Measurements from ENCODE around the gene GOLGA6L9. TPM values are rescaled to one million over a fixed set of nuclear protein-coding genes. Genes with fewer than 3 reads are reported as not detected.
"Not testable (repeated sequence)": the region's sequence is repeated elsewhere in the genome, so short reads cannot be mapped to it uniquely, and the experiment has no call there.

The GOLGA6L9 gene
- total RNA-seq, 1 experiment from 2014 or later: 4.1 TPM

DNA sequence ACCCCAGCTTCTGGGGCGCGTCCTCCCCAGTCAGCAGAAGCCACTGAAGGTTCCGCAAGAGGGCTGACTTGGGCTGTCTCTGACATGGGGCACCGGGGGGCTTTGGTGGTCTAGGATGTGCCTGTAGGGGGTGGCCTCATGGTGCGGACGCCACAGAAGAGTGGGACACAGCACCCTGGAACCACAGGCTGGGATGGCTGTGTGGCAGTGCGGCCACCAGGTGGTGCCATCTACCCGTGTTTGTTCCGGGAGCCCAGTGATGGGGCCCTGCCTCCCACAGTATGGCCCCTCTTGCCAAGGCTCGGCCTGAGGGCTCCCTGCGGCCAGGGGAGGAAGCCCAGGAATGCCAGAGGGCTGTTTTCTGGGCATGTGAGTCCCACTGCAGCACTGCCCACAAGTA is 38.6 kb downstream of the GOLGA6L9 start:
- POLR2A ChIA-PET; CTCF ChIA-PET; H3K27me3 Mint-ChIP-seq (ENCODE audit: insufficient read depth, unreplicated experiment); H3K27ac Mint-ChIP-seq (ENCODE audit: low read depth, unreplicated experiment); BruUV-seq (replicated peaks); intact Hi-C loops (cut with micrococcal nuclease); H3K4me1 Mint-ChIP-seq (ENCODE audit: insufficient read depth, unreplicated experiment); H3K9me3 Mint-ChIP-seq (ENCODE audit: unreplicated experiment); H3K4me3 Mint-ChIP-seq (ENCODE audit: unreplicated experiment); DNase-seq (ENCODE audit: unreplicated experiment); H3K36me3 Mint-ChIP-seq (ENCODE audit: insufficient read depth, unreplicated experiment): not testable (repeated sequence)
- TF ChIP-seq, protein P1, sequence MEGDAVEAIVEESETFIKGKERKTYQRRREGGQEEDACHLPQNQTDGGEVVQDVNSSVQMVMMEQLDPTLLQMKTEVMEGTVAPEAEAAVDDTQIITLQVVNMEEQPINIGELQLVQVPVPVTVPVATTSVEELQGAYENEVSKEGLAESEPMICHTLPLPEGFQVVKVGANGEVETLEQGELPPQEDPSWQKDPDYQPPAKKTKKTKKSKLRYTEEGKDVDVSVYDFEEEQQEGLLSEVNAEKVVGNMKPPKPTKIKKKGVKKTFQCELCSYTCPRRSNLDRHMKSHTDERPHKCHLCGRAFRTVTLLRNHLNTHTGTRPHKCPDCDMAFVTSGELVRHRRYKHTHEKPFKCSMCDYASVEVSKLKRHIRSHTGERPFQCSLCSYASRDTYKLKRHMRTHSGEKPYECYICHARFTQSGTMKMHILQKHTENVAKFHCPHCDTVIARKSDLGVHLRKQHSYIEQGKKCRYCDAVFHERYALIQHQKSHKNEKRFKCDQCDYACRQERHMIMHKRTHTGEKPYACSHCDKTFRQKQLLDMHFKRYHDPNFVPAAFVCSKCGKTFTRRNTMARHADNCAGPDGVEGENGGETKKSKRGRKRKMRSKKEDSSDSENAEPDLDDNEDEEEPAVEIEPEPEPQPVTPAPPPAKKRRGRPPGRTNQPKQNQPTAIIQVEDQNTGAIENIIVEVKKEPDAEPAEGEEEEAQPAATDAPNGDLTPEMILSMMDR (IDR thresholded peaks at IDR 0.05; ENCODE audit: unreplicated experiment): peak; percentile 21

DNA sequence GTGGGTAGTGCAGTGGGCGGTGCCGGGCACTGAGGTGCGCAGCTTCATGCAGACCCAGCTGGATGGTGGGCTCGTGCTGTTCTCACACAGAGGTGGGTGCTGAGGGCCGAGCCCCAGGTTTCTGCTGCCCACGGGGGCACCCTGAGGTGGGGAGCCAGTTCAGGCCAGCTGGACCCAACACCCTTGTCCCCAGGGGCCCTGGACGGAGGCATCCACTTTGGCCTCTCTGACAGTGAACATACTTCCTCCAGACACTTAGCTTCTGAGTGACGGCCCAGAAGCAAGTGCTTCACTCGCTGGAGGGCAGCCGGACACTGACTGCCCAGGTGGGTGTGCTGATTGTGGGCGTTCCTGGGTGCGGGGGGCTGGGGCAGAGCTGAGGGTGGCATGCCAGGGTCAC is 39.8 kb downstream of the GOLGA6L9 start:
- H3K27me3 Mint-ChIP-seq (ENCODE audit: insufficient read depth, unreplicated experiment); H3K36me3 Mint-ChIP-seq (ENCODE audit: insufficient read depth, unreplicated experiment); H3K27ac Mint-ChIP-seq (ENCODE audit: low read depth, unreplicated experiment); BruUV-seq (replicated peaks); POLR2A ChIA-PET; H3K4me1 Mint-ChIP-seq (ENCODE audit: insufficient read depth, unreplicated experiment); intact Hi-C loops (cut with micrococcal nuclease); DNase-seq (ENCODE audit: unreplicated experiment); CTCF ChIA-PET; H3K9me3 Mint-ChIP-seq (ENCODE audit: unreplicated experiment); H3K4me3 Mint-ChIP-seq (ENCODE audit: unreplicated experiment): not testable (repeated sequence)

DNA sequence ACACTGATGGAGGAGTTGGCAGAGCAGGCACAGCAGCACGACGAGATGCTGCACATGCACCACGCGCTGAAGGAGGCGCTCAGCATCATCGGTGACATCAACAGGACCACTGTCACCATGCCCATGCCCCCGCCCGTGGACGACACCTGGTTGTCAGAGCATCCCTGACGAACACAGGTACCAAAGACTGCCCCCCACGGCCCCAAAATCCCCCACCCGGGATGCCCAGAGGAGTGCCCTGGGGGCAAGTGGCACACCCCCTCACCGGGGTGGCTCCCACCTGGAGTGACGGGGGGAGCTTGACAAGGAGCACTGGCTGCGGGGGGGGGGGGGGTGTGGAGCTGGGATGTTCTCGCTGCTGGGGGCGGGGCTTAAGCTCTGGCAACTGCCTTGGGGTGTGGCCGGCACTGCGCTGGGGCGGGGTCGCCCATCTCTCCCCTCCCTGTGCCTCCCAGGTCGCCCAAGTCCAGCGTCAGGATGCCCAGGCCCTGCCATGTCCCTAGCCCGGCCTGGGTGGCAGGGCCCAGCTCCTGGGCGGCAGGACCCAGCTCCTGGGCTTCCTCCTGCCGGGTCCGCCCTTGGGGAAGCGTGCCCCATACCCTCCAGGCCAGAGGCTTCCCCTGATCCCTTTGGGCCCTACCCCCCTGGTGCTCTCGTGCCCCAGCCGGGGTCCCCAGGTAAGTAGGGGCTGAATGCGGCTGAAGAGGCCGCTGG is 42.8 kb downstream of the GOLGA6L9 start:
- H3K4me1 Mint-ChIP-seq (ENCODE audit: insufficient read depth, unreplicated experiment); H3K4me3 Mint-ChIP-seq (ENCODE audit: unreplicated experiment); BruUV-seq (replicated peaks); intact Hi-C loops (cut with micrococcal nuclease); H3K9me3 Mint-ChIP-seq (ENCODE audit: unreplicated experiment); H3K36me3 Mint-ChIP-seq (ENCODE audit: insufficient read depth, unreplicated experiment); H3K27ac Mint-ChIP-seq (ENCODE audit: low read depth, unreplicated experiment); DNase-seq (ENCODE audit: unreplicated experiment); POLR2A ChIA-PET; CTCF ChIA-PET; H3K27me3 Mint-ChIP-seq (ENCODE audit: insufficient read depth, unreplicated experiment): not testable (repeated sequence)

DNA sequence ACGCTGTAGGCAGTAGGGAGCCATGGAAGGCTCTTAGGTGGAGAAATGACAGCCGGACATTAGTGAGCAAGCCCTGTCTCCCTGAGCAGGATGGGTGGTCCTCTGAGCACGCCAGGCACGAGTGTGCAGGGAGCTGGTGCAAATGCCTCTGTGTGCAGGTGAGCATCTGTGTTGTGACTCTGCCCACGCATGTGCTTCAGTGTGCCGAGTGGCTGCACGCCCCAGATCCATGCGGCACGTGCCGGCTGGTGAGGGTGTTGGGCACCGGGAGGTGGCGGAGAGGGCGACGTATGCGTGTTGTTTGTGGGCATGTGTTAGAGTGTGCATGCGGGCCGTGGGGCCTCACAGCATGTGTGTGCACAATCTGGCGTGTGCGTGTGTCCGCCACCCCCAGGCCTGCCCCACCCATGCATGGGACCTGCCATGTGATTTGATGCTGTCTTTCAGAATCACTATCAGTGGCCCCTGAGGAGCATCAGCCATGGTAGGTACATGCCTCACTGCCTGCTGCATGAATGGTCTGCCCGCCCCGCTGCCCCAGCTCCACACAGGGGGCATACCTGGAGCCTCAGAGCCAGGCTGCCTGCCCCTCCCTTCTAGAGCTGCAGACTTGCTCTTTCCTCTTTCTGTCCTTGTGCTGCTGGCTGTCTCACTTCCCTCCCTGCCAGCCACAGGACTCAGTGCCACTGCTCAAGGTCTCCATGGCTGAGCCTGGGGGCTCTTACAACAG is 45.1 kb downstream of the GOLGA6L9 start:
- H3K27ac Mint-ChIP-seq (ENCODE audit: low read depth, unreplicated experiment); H3K36me3 Mint-ChIP-seq (ENCODE audit: insufficient read depth, unreplicated experiment); H3K4me1 Mint-ChIP-seq (ENCODE audit: insufficient read depth, unreplicated experiment); H3K9me3 Mint-ChIP-seq (ENCODE audit: unreplicated experiment); H3K4me3 Mint-ChIP-seq (ENCODE audit: unreplicated experiment); DNase-seq (ENCODE audit: unreplicated experiment); H3K27me3 Mint-ChIP-seq (ENCODE audit: insufficient read depth, unreplicated experiment); intact Hi-C loops (cut with micrococcal nuclease); BruUV-seq (replicated peaks); POLR2A ChIA-PET: not testable (repeated sequence)
- CTCF ChIA-PET: interaction anchor here (0.6 kb wide), 1 partner anchor 567 kb away, joined by 3 read pairs; no protein-coding TSS in a partner anchor

DNA sequence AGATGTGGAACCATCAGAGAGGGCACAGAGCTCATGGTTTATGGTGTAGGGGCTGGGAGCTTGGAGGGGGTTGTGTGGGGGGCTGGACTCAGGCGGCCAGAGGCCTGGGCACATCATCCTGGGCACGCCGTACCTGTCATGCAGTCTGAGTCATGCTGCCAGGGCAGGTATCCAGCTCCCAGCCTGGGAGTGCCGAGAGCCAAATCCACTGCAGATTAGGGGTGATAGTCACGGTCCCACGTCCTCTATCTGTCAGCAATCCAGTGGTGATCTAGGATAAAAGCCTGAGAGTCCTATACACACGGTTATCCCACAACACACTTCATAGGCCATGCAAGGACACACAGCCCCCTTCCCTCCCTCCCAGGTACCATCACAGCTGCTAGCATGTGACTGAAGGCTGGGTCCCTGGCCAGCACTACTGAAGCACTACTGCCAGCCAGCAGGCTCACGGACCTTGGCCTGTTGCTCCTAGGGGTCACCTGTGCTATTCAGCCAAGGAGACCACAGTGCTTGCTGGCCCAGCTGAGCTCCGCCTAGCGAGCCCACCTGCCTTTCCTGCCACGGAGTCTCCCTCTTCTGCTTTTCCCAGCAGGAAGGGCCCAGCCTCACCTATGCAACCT is 45.8 kb downstream of the GOLGA6L9 start:
- H3K9me3 Mint-ChIP-seq (ENCODE audit: unreplicated experiment); POLR2A ChIA-PET; H3K27me3 Mint-ChIP-seq (ENCODE audit: insufficient read depth, unreplicated experiment); H3K4me3 Mint-ChIP-seq (ENCODE audit: unreplicated experiment); H3K27ac Mint-ChIP-seq (ENCODE audit: low read depth, unreplicated experiment); H3K36me3 Mint-ChIP-seq (ENCODE audit: insufficient read depth, unreplicated experiment); DNase-seq (ENCODE audit: unreplicated experiment); BruUV-seq (replicated peaks); intact Hi-C loops (cut with micrococcal nuclease); H3K4me1 Mint-ChIP-seq (ENCODE audit: insufficient read depth, unreplicated experiment): not testable (repeated sequence)
- CTCF ChIA-PET: interaction anchor here (0.6 kb wide), 1 partner anchor 566 kb away, joined by 3 read pairs; no protein-coding TSS in a partner anchor

DNA sequence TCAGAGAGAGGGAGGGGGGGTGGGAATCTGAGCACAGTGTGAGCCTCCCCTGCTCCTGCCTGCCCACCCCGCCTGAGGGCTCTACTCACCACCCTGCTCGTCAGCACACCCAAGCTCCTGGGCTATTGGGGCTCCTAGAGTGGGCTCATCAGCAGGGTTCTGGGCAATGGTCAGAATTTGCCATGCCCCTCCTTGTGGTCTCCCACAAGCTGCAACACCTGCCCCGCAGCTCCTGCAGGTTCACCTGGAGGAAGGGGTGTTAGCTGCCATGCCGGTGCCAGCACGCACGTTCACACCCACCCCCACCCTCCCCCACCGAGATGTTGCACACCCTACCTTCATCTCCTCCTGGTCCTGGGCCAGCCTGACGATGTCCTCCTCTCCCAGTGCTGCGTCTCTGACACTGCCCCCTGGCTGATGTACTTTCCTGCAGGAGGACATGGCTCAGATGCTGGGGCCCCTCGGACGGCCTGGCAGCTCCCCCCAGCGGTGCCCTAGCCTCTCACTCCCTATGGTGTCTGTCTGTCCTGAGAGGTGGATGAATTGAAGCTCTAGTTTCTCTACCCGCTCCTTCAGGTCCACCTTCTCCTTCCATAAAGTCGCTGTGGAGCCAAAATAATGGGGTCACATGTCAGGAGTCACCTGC is 47.2 kb downstream of the GOLGA6L9 start:
- H3K4me3 Mint-ChIP-seq (ENCODE audit: unreplicated experiment); H3K27ac Mint-ChIP-seq (ENCODE audit: low read depth, unreplicated experiment); BruUV-seq (replicated peaks); H3K9me3 Mint-ChIP-seq (ENCODE audit: unreplicated experiment); POLR2A ChIA-PET; intact Hi-C loops (cut with micrococcal nuclease); CTCF ChIA-PET; H3K27me3 Mint-ChIP-seq (ENCODE audit: insufficient read depth, unreplicated experiment); DNase-seq (ENCODE audit: unreplicated experiment); H3K4me1 Mint-ChIP-seq (ENCODE audit: insufficient read depth, unreplicated experiment); H3K36me3 Mint-ChIP-seq (ENCODE audit: insufficient read depth, unreplicated experiment): not testable (repeated sequence)

DNA sequence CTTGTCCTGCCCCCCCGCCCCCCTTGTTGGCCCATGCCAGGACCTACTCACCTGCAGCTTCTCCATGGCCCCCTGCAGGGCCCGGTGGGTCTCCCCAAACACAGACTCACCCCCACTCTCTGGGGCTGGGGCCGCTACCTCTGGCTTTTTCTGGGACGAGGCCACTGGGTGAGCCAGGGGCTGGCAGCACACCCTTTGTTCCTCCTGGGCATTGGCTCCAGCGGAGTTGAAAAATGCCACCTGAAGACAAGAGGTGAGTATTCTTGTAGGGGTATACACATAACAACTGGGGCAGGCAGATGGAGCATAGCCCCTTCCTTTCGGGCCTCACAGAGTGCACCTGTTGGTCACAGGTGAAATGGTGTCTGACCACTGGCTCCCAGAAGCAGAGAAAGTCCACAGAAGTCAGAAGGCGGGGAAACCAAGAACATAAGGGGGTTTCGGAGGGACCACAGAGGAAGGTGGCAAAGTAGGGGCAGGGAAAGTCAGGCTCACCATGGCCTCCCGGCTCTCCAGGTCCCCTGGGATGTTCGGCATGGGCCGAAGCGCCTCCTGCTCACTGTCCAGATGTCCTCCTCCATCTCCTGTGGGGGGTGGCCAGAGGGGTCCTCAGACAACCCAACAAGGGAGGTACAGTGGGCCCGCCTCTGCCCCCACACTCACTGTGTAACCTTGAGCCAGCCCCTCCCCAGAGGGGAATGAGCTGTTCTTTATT is 47.9 kb downstream of the GOLGA6L9 start:
- intact Hi-C loops (cut with micrococcal nuclease); H3K9me3 Mint-ChIP-seq (ENCODE audit: unreplicated experiment); CTCF ChIA-PET; H3K4me3 Mint-ChIP-seq (ENCODE audit: unreplicated experiment); DNase-seq (ENCODE audit: unreplicated experiment); H3K36me3 Mint-ChIP-seq (ENCODE audit: insufficient read depth, unreplicated experiment); H3K27ac Mint-ChIP-seq (ENCODE audit: low read depth, unreplicated experiment); POLR2A ChIA-PET; H3K4me1 Mint-ChIP-seq (ENCODE audit: insufficient read depth, unreplicated experiment); BruUV-seq (replicated peaks); H3K27me3 Mint-ChIP-seq (ENCODE audit: insufficient read depth, unreplicated experiment): not testable (repeated sequence)
